Nucleus accumbens (tissue), 56 donors: ENCODE results near the gene CCDC6.
"Not testable (repeated sequence)": the region's sequence is repeated elsewhere in the genome, so short reads cannot be mapped to it uniquely, and the experiment has no call there.

Source experiments
- DNase-seq, 56 donors: peaks; one replicate each; lab custom pipeline; 2025; lab: John Stamatoyannopoulos, UW

Gene CCDC6

DNA sequence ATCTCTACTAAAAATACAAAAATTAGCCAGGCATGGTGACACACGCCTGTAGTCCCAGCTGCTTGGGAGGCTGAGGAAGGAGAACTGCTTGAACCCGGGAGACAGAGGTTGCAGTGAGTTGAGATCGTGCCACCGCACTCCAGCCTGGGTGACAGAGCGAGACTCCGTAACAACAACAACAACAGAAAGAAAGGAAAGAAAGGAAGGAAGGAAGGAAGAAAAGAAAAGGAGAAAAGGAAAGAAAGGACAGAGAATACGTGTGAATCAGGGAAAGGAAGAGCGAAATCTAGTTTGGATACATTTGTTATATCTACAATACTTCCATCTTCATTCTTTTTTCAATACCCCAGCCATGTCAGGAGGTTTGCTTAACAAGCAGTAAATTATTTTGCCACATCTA is 21.5 kb downstream of the CCDC6 start:
- not testable (repeated sequence) for DNase-seq

DNA sequence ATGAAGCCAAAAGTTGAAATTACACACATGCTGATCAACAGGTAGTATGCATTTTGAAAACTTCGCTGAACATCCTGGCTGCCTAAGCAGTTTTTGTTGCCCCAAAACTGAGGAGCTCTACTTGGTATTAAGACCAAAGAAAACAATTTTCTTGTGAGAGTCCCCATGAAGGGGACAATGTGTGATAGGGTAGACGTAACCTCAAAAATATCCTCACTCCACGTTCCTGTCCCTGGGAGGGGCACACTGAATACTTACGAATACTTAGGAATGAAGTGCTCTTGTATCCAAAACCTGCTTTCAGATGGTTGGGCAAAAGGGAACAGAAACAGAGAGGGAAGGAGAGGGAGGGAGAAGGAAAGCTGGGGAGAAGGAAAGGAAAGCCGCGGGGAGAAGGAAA is 24.7 kb downstream of the CCDC6 start:
- DNase-seq, result no peak

- DNase-seq, result no peak
These were observed 25.3 kb downstream of the CCDC6 start for GRCh38 chr10:59880971-59881510.

DNA sequence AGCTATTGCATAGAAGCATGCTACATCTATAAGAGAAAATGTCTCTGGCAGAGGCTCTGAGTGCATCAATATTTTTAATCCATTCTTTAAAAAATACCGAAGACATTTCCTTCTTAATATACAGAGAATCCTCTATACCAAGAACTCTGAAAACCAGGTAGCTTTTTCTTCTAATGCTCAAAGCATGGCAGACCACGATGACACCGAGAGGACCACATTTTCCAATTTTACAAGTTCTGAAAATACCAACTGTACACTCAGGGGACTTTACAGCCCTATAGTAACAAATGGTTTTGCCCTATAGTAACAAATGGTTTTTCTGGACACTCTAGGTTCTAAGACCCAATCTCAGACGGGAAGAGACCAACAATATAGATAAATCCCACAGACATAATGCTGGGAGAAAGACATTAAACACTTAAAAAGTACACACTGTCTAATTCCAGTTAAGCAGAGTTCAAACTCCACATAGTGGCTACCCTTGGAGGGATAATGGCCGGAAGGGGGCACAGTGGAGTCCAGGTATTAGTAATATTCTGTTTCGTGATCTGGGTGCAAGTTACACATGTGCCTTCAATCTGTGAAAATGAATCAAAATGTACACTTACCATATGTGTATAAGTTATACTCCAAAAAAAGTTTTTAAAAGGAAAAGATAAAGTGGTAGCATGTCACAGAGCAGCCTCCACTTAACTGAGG is 26.2 kb downstream of the CCDC6 start:
- DNase-seq, result no peak

DNA sequence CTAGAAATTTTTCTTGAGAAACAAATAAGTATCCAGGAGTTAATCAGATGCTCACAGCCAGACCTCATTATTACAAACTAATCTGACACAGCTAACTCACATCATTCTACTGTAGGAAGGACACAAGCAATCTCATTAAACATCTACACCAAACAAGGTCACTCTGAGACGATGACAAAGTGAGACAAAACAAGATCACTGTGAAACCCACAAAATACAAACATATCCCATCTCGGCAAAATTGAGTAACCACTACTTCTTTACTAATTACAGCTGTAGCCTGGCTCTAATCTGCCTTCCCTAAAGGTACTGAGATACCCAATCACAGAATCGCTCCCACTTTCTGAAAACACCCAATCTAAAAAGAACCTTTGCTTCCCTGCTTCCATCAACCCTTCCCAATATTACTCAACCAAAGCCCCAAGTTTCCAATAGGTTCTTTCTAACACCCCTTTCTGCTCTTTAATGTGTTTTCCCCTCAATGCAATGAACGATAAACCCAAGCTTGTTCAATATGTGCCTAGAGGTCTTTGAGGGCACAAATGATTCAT is 26.9 kb downstream of the CCDC6 start:
- no peak for DNase-seq

- DNase-seq, result no peak
These were observed 27.4 kb downstream of the CCDC6 start for GRCh38 chr10:59878915-59879314.

DNA sequence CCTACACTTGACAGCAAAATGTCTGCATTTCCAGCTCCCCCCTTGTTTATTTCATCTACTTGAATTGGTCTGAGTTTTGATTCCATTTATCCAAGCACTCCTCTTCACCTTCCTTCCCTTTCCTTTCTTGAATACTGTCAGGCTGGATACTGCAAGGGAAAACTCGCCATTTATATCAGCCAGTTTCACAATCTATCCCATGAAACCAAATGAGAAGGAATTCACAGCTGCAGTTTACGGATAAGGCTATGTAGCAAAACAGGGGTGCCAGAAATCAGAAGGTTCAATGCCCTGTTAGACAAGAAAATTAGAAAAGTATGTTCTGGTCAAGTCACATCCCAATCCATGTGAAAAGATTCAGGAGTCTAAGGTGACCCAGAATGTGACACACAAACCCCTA is 28.1 kb downstream of the CCDC6 start:
- no peak for DNase-seq

DNA sequence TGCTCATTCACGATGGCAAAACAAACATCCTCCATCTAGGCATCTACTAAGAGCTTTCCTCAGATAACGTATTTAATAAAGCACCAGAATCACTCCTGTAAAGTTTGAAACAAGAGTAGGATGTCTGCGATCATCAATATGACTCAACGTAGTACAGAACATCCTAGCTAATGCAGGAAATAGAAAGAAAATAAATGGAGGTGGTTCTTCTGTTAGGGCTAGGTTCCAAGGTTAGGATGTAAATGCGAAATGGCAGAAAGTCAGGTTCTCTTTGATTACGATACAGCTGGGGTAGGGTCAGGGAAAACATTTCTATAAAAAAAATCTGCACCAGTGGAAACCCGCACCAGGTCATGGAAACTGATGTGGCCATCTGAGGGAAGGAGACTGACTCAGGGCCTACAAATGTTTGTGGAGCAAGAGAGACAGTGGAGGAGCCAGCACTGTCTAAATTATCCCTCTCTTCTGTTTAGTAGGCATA is 29.1 kb downstream of the CCDC6 start:
- DNase-seq, result no peak

GRCh38 chr10:59876695-59877094 is 29.7 kb downstream of the CCDC6 start:
- DNase-seq, result no peak

- not testable (repeated sequence) for DNase-seq
These were observed 30.1 kb downstream of the CCDC6 start for GRCh38 chr10:59876208-59876607.

- DNase-seq, result no peak
These were observed 32.5 kb downstream of the CCDC6 start for GRCh38 chr10:59873896-59874295.

DNA sequence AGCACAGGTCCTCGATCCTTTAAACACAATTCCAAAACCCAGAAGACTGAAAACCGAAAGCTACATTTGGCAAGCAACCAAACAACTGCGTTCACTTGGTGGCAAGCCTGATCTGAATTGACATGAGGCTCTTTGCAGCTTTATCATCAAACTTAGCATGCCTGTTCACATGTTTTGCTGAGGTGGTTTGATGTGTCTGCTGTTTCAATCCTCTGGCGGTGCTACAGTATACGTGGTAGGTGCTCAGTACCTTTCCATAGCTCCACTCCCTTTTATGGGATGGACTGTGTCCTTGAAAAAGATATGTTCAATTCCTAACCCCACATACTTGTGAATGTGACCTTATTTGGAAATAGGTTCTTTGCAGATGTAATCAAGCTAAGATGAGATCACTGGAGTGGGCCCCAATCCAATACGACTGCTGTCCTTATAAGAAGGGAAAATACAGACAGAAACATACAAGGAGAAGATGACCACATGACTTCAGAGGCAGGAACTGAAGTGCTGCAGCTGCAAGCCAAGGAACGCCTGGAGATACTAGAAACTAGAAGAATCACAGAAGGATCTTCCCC is 33.4 kb downstream of the CCDC6 start:
- DNase-seq, result peak in 1 of 56 donors; percentile 30

DNA sequence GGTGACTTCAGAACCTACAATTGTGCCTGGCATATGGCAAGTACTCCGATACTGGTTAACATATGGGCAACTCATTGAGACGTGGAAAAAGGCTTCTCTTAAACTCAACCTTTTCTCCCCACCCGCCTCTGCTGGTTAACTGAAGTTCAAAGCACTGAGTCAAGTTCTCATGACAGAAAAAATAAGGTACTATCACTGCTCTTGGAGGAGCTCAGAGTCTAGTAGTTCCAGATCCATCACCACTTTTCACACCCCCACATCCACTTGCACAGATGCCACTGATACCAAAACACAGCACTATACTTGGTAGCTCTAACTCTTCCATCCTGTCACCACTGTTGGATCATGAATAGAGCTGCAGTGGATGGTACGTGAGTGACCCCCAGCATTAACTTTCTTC is 36.2 kb downstream of the CCDC6 start:
- DNase-seq, result peak in 5 of 56 donors; percentile 10 to 42 (median 27)

DNA sequence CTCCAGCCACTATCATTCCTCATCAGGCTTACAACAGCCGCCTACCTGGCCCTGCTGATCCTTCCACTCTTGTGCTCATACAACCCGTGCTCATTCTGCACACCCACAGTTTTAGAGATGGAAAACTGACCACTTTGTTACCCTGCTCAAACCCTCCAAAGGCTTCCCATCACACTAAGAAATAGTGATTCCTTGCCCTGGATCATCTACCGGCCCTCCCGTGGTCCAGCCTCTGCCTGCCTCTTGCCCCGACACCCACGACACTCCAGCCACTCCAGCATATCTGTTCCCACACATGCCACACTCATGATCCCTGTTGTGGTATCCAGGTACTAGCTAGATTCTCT is 36.8 kb downstream of the CCDC6 start:
- no peak for DNase-seq

GRCh38 chr10:59868696-59869593 is 37.4 kb downstream of the CCDC6 start:
- no peak for DNase-seq

DNA sequence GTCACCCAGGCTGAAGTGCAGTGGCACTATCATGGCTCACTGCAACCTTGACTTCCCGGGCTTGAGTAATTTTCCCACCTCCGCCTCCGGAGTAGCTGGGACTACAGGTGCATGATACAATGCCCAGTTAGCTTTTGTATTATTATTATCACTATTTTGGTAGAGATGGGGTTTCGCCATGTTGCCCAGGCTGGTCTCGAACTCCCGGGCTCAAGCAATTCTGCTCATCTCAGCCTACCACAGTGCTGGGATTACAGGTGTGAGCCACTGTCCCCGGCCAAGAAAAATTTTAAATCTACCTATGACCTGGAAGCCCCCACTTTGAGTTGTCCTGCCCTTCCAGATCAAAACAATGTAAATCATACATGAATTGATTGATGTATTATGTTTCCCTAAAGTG is 38.8 kb downstream of the CCDC6 start:
- DNase-seq, result no peak

- DNase-seq, result peak in 1 of 56 donors; percentile 19
These were observed 41.3 kb downstream of the CCDC6 start for GRCh38 chr10:59865101-59865500.

DNA sequence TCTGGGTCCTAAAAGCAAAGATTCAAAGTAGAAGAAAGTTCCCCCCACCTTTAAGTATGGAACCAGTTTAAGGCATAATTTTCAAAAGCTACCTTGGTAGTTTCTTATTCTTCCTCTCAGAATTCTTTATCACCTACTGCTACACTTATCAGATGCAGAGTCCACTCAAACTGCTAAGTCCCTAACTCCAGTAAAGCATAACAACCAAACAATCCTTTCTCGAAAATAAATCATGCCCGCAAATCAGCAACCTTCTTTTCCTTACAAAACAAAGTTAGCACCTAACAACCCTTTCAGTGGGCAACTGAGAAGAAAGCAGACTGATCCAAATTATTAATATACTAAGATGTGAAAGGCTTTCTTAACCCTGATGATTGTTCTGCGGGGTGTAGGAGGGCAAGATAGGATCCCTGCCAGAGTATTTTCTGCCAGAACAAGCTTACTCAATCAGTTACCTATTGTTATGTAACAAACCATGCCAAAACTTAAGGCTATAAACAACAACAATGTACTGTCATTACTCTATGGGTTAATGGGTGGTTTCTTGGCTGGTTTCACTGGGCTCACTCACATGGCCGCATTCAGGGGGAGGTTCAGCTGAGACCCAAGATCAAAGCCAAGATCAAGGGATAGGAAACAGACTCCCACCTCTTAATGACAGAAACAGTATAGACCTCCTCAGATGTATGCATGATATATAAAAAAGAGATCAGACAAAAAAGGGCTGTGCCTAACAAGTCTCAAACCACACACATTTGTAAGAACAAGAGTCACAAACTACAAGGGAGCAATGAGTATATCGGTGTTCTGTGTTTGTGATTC is 42.0 kb downstream of the CCDC6 start:
- DNase-seq, result no peak

DNA sequence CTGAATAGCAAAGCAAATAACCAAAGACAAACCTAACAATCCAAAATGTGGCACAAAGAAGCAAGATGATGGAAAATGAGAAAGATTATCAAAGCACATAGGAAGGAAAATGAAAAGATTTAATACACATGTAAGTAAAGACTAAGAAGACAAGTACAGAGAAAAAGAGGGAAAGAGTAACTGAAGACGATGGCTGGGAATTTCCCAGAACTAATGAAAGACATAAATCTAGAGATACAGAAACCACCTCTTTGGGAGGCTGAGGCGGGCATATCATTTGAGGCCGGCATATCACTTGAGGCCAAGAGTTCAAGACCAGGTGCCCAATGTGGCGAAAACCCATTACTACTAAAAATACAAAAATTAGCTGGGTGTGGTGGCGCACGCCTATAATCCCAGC is 46.8 kb downstream of the CCDC6 start:
- DNase-seq, result no peak

- no peak for DNase-seq
These were observed 48.4 kb downstream of the CCDC6 start for GRCh38 chr10:59857921-59858320.
